ENCODE data around the gene IRAG1. TPM values are rescaled to one million over a fixed set of nuclear protein-coding genes. Genes with fewer than 3 reads are reported as not detected.

The IRAG1 gene
- total RNA-seq, 2 experiments from 2014 or later, result not detected

GRCh38 chr11:10694486-10695239 is 1.1 kb upstream of the IRAG1 start:
- no peaks in the 10 kb centered on the region for H3K36me3 ChIP-seq (ENCODE audit: insufficient read depth, low read length)
- no TSS peak for BruUV-seq (replicated peaks)
- intact Hi-C loops (cut with micrococcal nuclease; ENCODE audit: unreplicated experiment), result no loop called here
- H3K4me3 ChIP-seq (ENCODE audit: low read depth, low read length, poor library complexity, severe bottlenecking), result no peak overlapping the region
- TF ChIP-seq, protein P1, sequence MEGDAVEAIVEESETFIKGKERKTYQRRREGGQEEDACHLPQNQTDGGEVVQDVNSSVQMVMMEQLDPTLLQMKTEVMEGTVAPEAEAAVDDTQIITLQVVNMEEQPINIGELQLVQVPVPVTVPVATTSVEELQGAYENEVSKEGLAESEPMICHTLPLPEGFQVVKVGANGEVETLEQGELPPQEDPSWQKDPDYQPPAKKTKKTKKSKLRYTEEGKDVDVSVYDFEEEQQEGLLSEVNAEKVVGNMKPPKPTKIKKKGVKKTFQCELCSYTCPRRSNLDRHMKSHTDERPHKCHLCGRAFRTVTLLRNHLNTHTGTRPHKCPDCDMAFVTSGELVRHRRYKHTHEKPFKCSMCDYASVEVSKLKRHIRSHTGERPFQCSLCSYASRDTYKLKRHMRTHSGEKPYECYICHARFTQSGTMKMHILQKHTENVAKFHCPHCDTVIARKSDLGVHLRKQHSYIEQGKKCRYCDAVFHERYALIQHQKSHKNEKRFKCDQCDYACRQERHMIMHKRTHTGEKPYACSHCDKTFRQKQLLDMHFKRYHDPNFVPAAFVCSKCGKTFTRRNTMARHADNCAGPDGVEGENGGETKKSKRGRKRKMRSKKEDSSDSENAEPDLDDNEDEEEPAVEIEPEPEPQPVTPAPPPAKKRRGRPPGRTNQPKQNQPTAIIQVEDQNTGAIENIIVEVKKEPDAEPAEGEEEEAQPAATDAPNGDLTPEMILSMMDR (conservative IDR thresholded peaks at IDR 0.05; ENCODE audit: low read length), result no peak
- TF ChIP-seq EZH2phosphoT487 (IDR thresholded peaks at IDR 0.05; ENCODE audit: borderline replicate concordance, low read depth, low read length), result no peak
- no peaks in the 10 kb centered on the region for H4K20me1 ChIP-seq (ENCODE audit: insufficient read depth, low read length)
- no peaks in the 10 kb centered on the region for H3K9me2 ChIP-seq (ENCODE audit: insufficient read depth, low read length)
- H3K27ac ChIP-seq (ENCODE audit: low read depth, low read length, poor library complexity, severe bottlenecking), result no peak overlapping the region
- H3K4me1 ChIP-seq (ENCODE audit: insufficient read depth, low read length, poor library complexity, severe bottlenecking), result no peaks in the 10 kb centered on the region
- ChIA-PET POLR2A (interaction anchor here (0.6 kb wide), 1 partner anchor 200 kb away, joined by 3 read pairs; no protein-coding TSS in a partner anchor), CTCF (ENCODE audit: unreplicated experiment) (no interaction called here)
- no peak overlapping the region for H3K4me2 ChIP-seq (ENCODE audit: low read length)
- H3K9me3 ChIP-seq (ENCODE audit: low read length), result no peaks in the 10 kb centered on the region
- no peak for DNase-seq (ENCODE audit: low spot score)
- H2AFZ ChIP-seq (ENCODE audit: low read length), result no peak overlapping the region
- H3K79me2 ChIP-seq (ENCODE audit: insufficient read depth, low read depth, low read length), result no peaks in the 10 kb centered on the region

DNA sequence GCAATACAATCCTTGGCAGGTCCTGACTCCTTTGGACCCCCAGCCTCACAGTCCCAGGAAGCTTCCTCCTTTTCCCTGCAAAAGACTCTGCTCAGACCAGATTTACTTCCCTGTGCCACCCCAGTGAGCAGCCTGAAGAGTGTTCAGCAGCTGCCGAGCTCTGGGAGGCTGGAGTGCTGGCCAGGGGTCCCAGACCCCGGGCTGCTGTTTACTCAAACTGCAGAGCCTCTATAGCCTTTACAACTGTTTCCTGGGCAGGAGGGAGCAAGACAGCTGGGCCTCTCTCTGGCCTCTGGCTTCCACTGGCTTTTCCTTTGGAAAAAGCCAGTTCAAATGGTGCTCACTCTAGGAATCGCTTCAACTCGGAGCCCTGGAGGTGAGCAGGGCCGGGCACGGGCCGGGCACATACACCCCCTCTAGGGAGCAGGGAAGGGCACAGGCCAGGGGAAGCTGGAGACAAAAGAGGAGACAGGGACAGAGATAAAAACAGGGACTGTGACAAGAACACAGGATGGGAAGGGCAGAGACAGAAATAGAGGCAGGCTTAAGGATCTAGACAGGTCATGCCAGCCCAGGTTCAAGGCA is 932 bp downstream of the IRAG1 start:
- DNase-seq (ENCODE audit: low spot score), result no peak
- Histone ChIP-seq H3K9me3 (ENCODE audit: low read length) (no peaks in the 10 kb centered on the region), H2AFZ (ENCODE audit: low read length) (no peak overlapping the region), H3K4me1 (ENCODE audit: insufficient read depth, low read length, poor library complexity, severe bottlenecking) (no peaks in the 10 kb centered on the region), H4K20me1 (ENCODE audit: insufficient read depth, low read length) (no peaks in the 10 kb centered on the region), H3K36me3 (ENCODE audit: insufficient read depth, low read length) (no peaks in the 10 kb centered on the region), H3K9me2 (ENCODE audit: insufficient read depth, low read length) (no peaks in the 10 kb centered on the region), H3K79me2 (ENCODE audit: insufficient read depth, low read depth, low read length) (no peaks in the 10 kb centered on the region), H3K27ac (ENCODE audit: low read depth, low read length, poor library complexity, severe bottlenecking) (no peak overlapping the region), H3K4me2 (ENCODE audit: low read length) (no peak overlapping the region), H3K4me3 (ENCODE audit: low read depth, low read length, poor library complexity, severe bottlenecking) (no peak overlapping the region)
- TF ChIP-seq EZH2phosphoT487 (IDR thresholded peaks at IDR 0.05; ENCODE audit: borderline replicate concordance, low read depth, low read length), result no peak
- TF ChIP-seq, protein P1 (conservative IDR thresholded peaks at IDR 0.05; ENCODE audit: low read length), result no peak
- POLR2A ChIA-PET, result no interaction called here
- CTCF ChIA-PET (ENCODE audit: unreplicated experiment), result no interaction called here
- no TSS peak for BruUV-seq (replicated peaks)
- intact Hi-C loops (cut with micrococcal nuclease; ENCODE audit: unreplicated experiment), result no loop called here

DNA sequence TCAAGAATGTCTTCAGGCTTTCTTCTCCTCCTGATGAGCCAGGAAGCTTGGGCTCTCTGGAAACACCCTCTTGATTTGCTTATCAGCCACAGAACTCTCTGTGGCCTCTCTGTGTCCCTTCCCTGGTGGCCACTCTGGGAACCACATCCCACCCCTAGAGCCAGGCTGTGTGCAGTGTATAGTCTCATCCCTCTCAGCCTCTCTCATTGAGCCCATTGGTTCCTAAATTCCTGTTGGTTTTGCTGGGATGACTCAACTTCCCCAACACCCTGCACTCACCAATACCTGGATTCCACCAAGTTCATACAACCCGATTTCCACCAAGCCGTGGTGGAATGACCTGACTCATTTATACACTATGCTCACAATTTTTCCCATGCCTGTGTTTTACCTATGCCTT is 5.2 kb downstream of the IRAG1 start:
- Histone ChIP-seq H3K27ac (ENCODE audit: low read depth, low read length, poor library complexity, severe bottlenecking) (no peak overlapping the region), H3K9me3 (ENCODE audit: low read length) (no peaks in the 10 kb centered on the region), H3K36me3 (ENCODE audit: insufficient read depth, low read length) (no peaks in the 10 kb centered on the region), H3K79me2 (ENCODE audit: insufficient read depth, low read depth, low read length) (no peaks in the 10 kb centered on the region), H2AFZ (ENCODE audit: low read length) (no peak overlapping the region), H3K4me1 (ENCODE audit: insufficient read depth, low read length, poor library complexity, severe bottlenecking) (no peaks in the 10 kb centered on the region), H3K9me2 (ENCODE audit: insufficient read depth, low read length) (no peaks in the 10 kb centered on the region), H4K20me1 (ENCODE audit: insufficient read depth, low read length) (no peaks in the 10 kb centered on the region), H3K4me2 (ENCODE audit: low read length) (no peak overlapping the region), H3K4me3 (ENCODE audit: low read depth, low read length, poor library complexity, severe bottlenecking) (no peak overlapping the region)
- intact Hi-C loops (cut with micrococcal nuclease; ENCODE audit: unreplicated experiment), result no loop called here
- CTCF ChIA-PET (ENCODE audit: unreplicated experiment), result no interaction called here
- no peak for DNase-seq (ENCODE audit: low spot score)
- POLR2A ChIA-PET, result no interaction called here
- no peak for TF ChIP-seq EZH2phosphoT487 (IDR thresholded peaks at IDR 0.05; ENCODE audit: borderline replicate concordance, low read depth, low read length)
- TF ChIP-seq, protein P1 (conservative IDR thresholded peaks at IDR 0.05; ENCODE audit: low read length), result no peak; the same call in 1 of the 2 replicates
- BruUV-seq (replicated peaks), result no TSS peak

All from OCI-LY7 (cell line).